Bronchial epithelial cell (primary cell): ENCODE results near the gene TNFSF4. TPM values are rescaled to one million over a fixed set of nuclear protein-coding genes. Genes with fewer than 3 reads are reported as not detected.

Experiments used
- DNase-seq: peaks from one replicate; pipeline ENCODE4 v3.0.0-alpha.2; 2010; ENCODE audit warnings: low read depth
- FAIRE-seq: peaks from 2 replicates; lab custom pipeline; 2011; peaks lifted over from hg19 to GRCh38; lab: Jason Lieb, UNC
- H3K27me3 ChIP-seq: 2 replicates; pipeline ENCODE4 v1.5.1; 2011; ENCODE audit warnings: low read length; ENCODE audit not compliant: control insufficient read depth, insufficient read depth
- H3K36me3 ChIP-seq: 2 replicates; pipeline ENCODE4 v1.5.1; 2011; ENCODE audit warnings: low read length; ENCODE audit not compliant: control insufficient read depth, insufficient read depth
- H3K4me3 ChIP-seq: 2 replicates; pipeline ENCODE4 v1.5.1; 2011; ENCODE audit warnings: mild to moderate bottlenecking, low read depth, low read length, control low read depth
- total RNA-seq: library from RNA; depleted of rRNA; stranded (reverse); fragments of >200 nt; gene quantifications from 2 replicates; pipeline ENCODE4 v1.2.1, GENCODE V29; 2014
- TF ChIP-seq, protein P1 (sequence below): IDR thresholded peaks from 2 replicates; pipeline ENCODE4 v1.5.1; 2011; ENCODE audit warnings: mild to moderate bottlenecking, moderate library complexity, low read length, control low read depth, inconsistent platforms; ENCODE audit not compliant: insufficient read depth, severe bottlenecking

The TNFSF4 gene
- total RNA-seq, 1 donor from 2014 or later = under 0.01 TPM

DNA sequence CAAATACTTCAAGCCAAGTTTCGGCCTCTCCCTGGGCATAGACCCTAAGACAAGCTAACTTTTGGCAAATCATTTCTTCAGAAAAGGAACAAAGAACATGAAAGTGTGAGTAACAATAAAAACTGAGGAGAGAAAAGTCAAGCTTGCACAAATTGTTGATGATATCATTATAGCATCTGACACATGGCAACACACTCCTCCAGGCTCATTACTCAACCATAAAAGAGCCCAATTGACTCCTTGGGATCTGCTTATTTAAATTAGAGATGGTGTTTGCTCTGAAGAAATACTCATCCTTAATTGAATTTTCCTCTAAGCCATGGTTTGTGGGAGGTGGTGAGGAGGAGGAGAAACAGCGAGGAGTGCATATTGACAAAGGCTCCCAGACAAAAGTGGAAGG lies 54.5 kb downstream of the TNFSF4 start:
- H3K4me3 ChIP-seq = no peak overlapping the region
- no peaks in the 10 kb centered on the region for H3K36me3 ChIP-seq
- TF ChIP-seq, protein P1, sequence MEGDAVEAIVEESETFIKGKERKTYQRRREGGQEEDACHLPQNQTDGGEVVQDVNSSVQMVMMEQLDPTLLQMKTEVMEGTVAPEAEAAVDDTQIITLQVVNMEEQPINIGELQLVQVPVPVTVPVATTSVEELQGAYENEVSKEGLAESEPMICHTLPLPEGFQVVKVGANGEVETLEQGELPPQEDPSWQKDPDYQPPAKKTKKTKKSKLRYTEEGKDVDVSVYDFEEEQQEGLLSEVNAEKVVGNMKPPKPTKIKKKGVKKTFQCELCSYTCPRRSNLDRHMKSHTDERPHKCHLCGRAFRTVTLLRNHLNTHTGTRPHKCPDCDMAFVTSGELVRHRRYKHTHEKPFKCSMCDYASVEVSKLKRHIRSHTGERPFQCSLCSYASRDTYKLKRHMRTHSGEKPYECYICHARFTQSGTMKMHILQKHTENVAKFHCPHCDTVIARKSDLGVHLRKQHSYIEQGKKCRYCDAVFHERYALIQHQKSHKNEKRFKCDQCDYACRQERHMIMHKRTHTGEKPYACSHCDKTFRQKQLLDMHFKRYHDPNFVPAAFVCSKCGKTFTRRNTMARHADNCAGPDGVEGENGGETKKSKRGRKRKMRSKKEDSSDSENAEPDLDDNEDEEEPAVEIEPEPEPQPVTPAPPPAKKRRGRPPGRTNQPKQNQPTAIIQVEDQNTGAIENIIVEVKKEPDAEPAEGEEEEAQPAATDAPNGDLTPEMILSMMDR = no peak
- DNase-seq (peak; percentile 74), FAIRE-seq (no peak)
- no peaks in the 10 kb centered on the region for H3K27me3 ChIP-seq

DNA sequence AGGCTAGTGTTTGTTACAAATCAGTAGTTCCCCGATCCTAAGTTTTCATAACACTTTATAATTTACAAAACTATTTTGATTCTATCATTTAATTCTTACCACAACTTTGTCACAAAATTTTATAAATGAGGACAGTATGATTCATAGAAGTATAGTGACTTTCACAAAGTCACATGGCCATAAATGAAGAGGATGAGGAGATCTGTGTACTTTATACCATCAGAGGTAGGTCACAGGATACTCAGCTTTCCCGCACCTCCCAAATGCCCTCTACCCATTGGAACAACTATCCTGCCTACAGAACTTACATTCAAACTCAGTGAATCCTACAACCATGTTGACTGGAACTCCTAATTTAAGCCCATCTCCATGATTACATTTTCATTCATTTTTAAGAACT lies 56.3 kb downstream of the TNFSF4 start:
- Histone ChIP-seq H3K4me3 (no peak overlapping the region), H3K36me3 (no peaks in the 10 kb centered on the region), H3K27me3 (no peaks in the 10 kb centered on the region)
- no peak for FAIRE-seq
- no peak for DNase-seq
- TF ChIP-seq, protein P1 = no peak

DNA sequence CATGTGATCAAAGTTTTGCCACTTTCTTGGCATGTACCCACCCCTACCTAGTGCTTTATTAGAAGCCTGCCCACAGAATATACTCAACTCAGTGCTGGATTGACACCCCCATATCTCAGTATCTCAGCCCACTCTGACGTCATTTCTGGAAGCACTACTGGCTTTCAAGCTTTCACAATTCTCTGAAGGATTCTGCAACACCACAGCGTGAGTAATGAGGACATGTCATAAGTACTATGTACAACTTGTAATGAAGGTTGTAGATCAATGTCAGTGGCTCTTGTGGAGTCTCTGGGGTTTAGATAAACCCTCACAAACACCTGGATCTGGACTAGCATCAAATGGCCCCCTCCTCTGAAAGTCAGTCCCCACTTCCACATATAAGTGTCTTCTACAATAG lies 57.2 kb downstream of the TNFSF4 start:
- DNase-seq (peak; percentile 91), FAIRE-seq (no peak)
- H3K4me3 ChIP-seq = no peak overlapping the region
- no peaks in the 10 kb centered on the region for H3K27me3 ChIP-seq
- no peaks in the 10 kb centered on the region for H3K36me3 ChIP-seq
- TF ChIP-seq, protein P1 = no peak

DNA sequence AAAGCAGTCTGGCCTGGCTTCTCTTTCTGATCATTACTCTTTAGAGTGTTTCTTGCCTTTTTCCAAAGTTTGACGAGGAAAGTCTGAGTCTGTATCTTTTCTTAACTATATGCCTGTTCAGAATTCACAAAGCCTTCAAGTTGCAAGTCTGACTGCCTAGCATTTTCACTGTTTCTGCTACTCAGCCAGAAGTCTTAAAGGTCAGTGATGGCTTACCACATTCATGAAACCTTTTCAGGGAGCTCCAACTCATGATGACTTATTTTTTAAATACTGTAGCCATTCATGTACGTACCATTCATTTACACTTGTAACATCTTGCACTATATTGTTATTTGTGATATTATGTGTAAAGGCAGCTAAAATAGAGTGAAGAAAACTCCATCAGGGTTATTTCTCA lies 58.2 kb downstream of the TNFSF4 start:
- DNase-seq (no peak), FAIRE-seq (no peak)
- TF ChIP-seq, protein P1 = no peak
- Histone ChIP-seq H3K36me3 (no peaks in the 10 kb centered on the region), H3K27me3 (no peaks in the 10 kb centered on the region), H3K4me3 (no peak overlapping the region)

DNA sequence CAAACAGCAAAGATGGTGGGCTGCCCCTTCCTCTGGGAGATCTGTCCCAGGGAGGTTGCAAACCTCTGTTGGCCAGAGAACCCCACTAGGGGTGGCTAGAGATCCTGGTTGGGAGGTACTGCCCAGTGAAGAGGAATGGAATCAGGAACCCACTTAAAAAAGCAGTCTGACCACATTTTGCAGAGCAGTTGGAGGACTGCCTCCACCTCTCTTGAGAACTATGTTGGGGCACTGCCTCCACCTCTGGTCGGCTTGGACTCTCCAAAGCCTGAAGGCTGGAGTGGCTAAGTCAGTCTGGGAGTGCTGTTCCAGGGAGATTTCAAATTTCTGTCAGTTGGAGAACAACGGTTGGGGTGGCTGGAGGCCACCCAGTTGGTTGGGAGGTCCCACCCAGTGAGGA lies 58.6 kb downstream of the TNFSF4 start:
- TF ChIP-seq, protein P1 = no peak
- FAIRE-seq (no peak), DNase-seq (no peak)
- no peaks in the 10 kb centered on the region for H3K27me3 ChIP-seq
- no peak overlapping the region for H3K4me3 ChIP-seq
- H3K36me3 ChIP-seq = no peaks in the 10 kb centered on the region

DNA sequence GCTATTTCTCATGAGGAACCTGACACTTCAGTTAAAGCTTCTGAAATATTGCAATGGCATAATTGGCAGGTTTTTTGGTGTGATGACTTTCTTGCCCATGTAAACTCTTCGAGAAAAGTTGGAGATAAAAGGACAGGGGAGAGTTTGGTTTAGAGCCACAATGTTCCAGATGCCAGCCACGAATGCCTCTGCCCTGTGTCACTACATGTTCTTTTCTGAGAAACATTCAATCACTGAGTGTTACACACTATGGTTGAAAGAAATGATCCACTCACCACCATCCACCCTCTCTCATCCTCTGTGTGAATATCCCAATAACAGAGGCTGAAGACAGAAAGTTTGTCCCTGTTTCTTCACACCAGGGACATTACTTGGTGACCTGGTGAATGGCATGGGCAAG lies 66.4 kb downstream of the TNFSF4 start:
- Histone ChIP-seq H3K4me3 (no peak overlapping the region), H3K27me3 (no peaks in the 10 kb centered on the region), H3K36me3 (no peaks in the 10 kb centered on the region)
- DNase-seq = no peak
- FAIRE-seq = no peak
- TF ChIP-seq, protein P1 = no peak
